Measurements from ENCODE around the gene UBN2.
"Not testable (repeated sequence)": the region's sequence is repeated elsewhere in the genome, so short reads cannot be mapped to it uniquely, and the experiment has no call there.

Gene UBN2

GRCh38 chr7:139304517-139304916 lies 73.5 kb downstream of the UBN2 start:
- DNase-seq, result no peak

- DNase-seq, result peak in 1 of 2 donors; percentile 42
Observed at GRCh38 chr7:139317939-139318505, 87.0 kb downstream of the UBN2 start.

- no peak for DNase-seq
Observed at GRCh38 chr7:139321071-139321745, 90.2 kb downstream of the UBN2 start.

GRCh38 chr7:139324709-139325108 lies 93.7 kb downstream of the UBN2 start:
- not testable (repeated sequence) for DNase-seq

- no peak for DNase-seq
Observed at GRCh38 chr7:139328375-139328774, 97.3 kb downstream of the UBN2 start.

- no peak for DNase-seq
Observed at GRCh38 chr7:139329119-139329518, 98.1 kb downstream of the UBN2 start.

GRCh38 chr7:139330333-139331030 lies 99.4 kb downstream of the UBN2 start:
- DNase-seq, result no peak

- DNase-seq, result no peak
Observed at GRCh38 chr7:139332697-139333359, 101.8 kb downstream of the UBN2 start.

GRCh38 chr7:139333443-139333842 lies 102.4 kb downstream of the UBN2 start:
- DNase-seq, result not testable (repeated sequence)

- DNase-seq, result no peak
Observed at GRCh38 chr7:139334399-139335150, 103.5 kb downstream of the UBN2 start.

- DNase-seq, result no peak
Observed at GRCh38 chr7:139339025-139339424, 108.0 kb downstream of the UBN2 start.

GRCh38 chr7:139339698-139340036 lies 108.6 kb downstream of the UBN2 start:
- no peak for DNase-seq

- DNase-seq, result peak; percentile 96 to 99
Observed at GRCh38 chr7:139340037-139340807, 109.2 kb downstream of the UBN2 start.

- DNase-seq, result no peak
Observed at GRCh38 chr7:139340808-139341057, 109.7 kb downstream of the UBN2 start.

- DNase-seq, result peak; percentile 81 to 97
Observed at GRCh38 chr7:139341058-139341775, 110.2 kb downstream of the UBN2 start, which contains the start of gene FMC1. Gene FMC1, plus strand, starts transcription at chr7:139341337. Its CDS starts 48 bp downstream, at chr7:139341385.

GRCh38 chr7:139341776-139342226 lies 110.8 kb downstream of the UBN2 start:
- no peak for DNase-seq

- DNase-seq, result no peak
Observed at GRCh38 chr7:139345042-139345441, 114.0 kb downstream of the UBN2 start.

- no peak for DNase-seq
Observed at GRCh38 chr7:139351027-139351426, 120.0 kb downstream of the UBN2 start.

GRCh38 chr7:139354729-139355128 lies 123.7 kb downstream of the UBN2 start:
- no peak for DNase-seq

GRCh38 chr7:139355320-139355719 lies 124.3 kb downstream of the UBN2 start:
- no peak for DNase-seq

Data from bone marrow (tissue), 2 donors.